Measurements from ENCODE around the gene ZNF774. TPM values are rescaled to one million over a fixed set of nuclear protein-coding genes. Genes with fewer than 3 reads are reported as not detected.
A peak's percentile ranks its signal among the peaks of the same experiment; 100 is the strongest.

ZNF774 gene
- total RNA-seq, 1 experiment from 2014 or later: 4.0 TPM

DNA sequence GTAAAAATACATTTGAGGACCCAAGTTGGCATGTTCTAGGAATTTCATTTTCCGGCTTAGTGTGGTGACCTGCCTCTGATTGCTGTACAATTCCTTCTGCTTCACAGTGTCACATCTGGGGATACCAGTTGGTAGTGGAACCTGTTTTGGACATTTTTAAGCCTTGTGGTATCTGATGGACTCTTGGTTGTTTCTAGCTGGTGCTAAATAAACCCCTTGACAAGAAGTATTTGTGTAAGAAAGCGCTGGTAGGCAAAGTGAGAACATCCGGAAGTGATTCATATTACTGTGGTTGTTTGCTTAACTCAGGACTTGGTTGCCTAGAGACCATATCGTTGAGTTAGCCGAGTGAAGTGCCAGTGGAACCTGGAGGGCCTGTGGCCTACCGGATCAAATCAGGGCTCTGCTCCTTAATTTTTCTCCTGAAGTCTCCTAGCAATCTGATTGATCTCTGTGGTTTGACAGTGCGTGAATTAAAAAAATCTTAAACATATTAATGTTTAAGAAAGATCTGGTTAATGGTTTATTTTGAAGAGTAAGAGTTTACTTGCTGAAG is 48.8 kb downstream of the ZNF774 start (continued):
- TF ChIP-seq, protein P1, sequence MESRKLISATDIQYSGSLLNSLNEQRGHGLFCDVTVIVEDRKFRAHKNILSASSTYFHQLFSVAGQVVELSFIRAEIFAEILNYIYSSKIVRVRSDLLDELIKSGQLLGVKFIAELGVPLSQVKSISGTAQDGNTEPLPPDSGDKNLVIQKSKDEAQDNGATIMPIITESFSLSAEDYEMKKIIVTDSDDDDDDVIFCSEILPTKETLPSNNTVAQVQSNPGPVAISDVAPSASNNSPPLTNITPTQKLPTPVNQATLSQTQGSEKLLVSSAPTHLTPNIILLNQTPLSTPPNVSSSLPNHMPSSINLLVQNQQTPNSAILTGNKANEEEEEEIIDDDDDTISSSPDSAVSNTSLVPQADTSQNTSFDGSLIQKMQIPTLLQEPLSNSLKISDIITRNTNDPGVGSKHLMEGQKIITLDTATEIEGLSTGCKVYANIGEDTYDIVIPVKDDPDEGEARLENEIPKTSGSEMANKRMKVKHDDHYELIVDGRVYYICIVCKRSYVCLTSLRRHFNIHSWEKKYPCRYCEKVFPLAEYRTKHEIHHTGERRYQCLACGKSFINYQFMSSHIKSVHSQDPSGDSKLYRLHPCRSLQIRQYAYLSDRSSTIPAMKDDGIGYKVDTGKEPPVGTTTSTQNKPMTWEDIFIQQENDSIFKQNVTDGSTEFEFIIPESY (IDR thresholded peaks at IDR 0.05; ENCODE audit: extremely low read depth, insufficient replicate concordance, low read length): no peak
- TF ChIP-seq, protein P2, sequence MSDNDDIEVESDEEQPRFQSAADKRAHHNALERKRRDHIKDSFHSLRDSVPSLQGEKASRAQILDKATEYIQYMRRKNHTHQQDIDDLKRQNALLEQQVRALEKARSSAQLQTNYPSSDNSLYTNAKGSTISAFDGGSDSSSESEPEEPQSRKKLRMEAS (IDR thresholded peaks at IDR 0.05): no peak; the same call in 1 of the 2 replicates

DNA sequence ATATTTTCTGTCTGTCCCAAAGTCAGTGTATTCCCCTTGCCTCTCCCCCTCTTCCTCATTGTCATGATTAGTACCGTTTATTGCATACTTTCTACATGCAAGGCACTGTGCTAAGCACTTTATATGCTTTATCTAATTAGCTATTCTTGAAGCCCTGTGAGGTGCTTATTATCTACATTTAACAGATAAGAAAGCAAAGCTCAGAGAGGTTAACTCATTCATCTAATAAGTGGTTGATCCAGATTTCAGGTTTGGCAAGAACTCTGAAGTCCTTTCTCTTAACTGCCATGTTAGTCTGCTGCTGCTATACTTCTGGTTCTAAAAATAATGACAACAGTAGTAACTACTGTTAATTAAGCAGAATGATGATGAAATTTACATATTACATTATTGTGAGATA is 49.4 kb downstream of the ZNF774 start:
- no peak overlapping the region for H2AFZ ChIP-seq (ENCODE audit: low read depth, low read length, poor library complexity, severe bottlenecking)
- no peaks in the 10 kb centered on the region for H3K9me3 ChIP-seq (ENCODE audit: control insufficient read depth in 1 of 2, insufficient read depth in 1 of 2, low read depth in 1 of 2, low read length in 2 of 2)
- DNase-seq (ENCODE audit: low read depth, low spot score) (no peak), ATAC-seq (no peak)
- TF ChIP-seq EGR1 (IDR thresholded peaks at IDR 0.05; ENCODE audit: low read depth) (no peak), RAD21 (IDR thresholded peaks at IDR 0.05; ENCODE audit: low read depth) (no peak), SRF (IDR thresholded peaks at IDR 0.05; ENCODE audit: low read depth) (no peak), ZFX (IDR thresholded peaks at IDR 0.05) (no peak)
- TF ChIP-seq, protein P2 (IDR thresholded peaks at IDR 0.05): no peak
- ChIA-PET RAD21 (ENCODE audit: low non-redundant PET in 1 of 2, low total read pairs in 2 of 2, uncharacterized antibody in 2 of 2, unreplicated experiment in 2 of 2) (no interaction called here), POLR2A (interaction anchor here (1.2 to 1.5 kb wide), 3 partner anchors 11 to 20 kb away, joined by 3 to 8 read pairs (median 5); partner anchors contain the start of gene IQGAP1), CTCF (interaction anchor here (1.7 kb wide), 1 partner anchor 81 kb away, joined by 4 read pairs; no protein-coding TSS in a partner anchor)
- H4K20me1 ChIP-seq (ENCODE audit: insufficient read depth): no peaks in the 10 kb centered on the region
- intact Hi-C loops (cut with micrococcal nuclease): no loop called here
- peak overlapping the region; percentile 76 for H3K27ac ChIP-seq (ENCODE audit: low read depth, low read length)
- peak overlapping the region; percentile 60 for H3K9ac ChIP-seq (ENCODE audit: low read length)
- H3K9me2 ChIP-seq (ENCODE audit: insufficient read depth): no peaks in the 10 kb centered on the region
- H3K4me3 ChIP-seq (replicated peaks in 1 of 2; ENCODE audit: low read depth in 1 of 2, low read length in 2 of 2): peak overlapping the region; percentile 15 to 50; a peak in 2 of 4 replicates
- H3K27me3 ChIP-seq (ENCODE audit: insufficient read depth, low read length): no peaks in the 10 kb centered on the region
- H3K36me3 ChIP-seq (ENCODE audit: control insufficient read depth in 1 of 2, insufficient read depth in 2 of 2, low read length in 2 of 2): no peaks in the 10 kb centered on the region
- H3K4me1 ChIP-seq (ENCODE audit: control insufficient read depth in 1 of 2, insufficient read depth in 2 of 2, low read length in 2 of 2): peaks cover 43 to 51% of the 10 kb centered on the region in 2 experiments
- no TSS peak for BruUV-seq (replicated peaks)
- H3K4me2 ChIP-seq (ENCODE audit: low read length): peak overlapping the region; percentile 81
- peaks cover 94% of the 10 kb centered on the region for H3K79me2 ChIP-seq (ENCODE audit: insufficient read depth, low read length)
